Neural cell (in vitro differentiated cells): ENCODE measurements around the gene ALS2. TPM values are rescaled to one million over a fixed set of nuclear protein-coding genes. Genes with fewer than 3 reads are reported as not detected.

ENCODE experiments used
- H2AFZ ChIP-seq: fragments of 200-600, 300-800 bp; sonication (generic), shearing (Covaris generic); 2 replicates; pipeline ENCODE4 v1.6.0; 2014; ENCODE audit warnings: low read depth, mild to moderate bottlenecking, antibody characterized with exemption, low read length, moderate library complexity
- H3F3A ChIP-seq: fragments of 200-600 bp; shearing (Covaris generic); 2 replicates; pipeline ENCODE4 v1.6.1; 2016; ENCODE audit warnings: mild to moderate bottlenecking, moderate library complexity, mixed read lengths, antibody characterized with exemption, low read length; ENCODE audit not compliant: insufficient read depth, poor library complexity, severe bottlenecking
- H3K27ac ChIP-seq: fragments of 200-600, 300-800 bp; sonication (generic), shearing (Covaris generic); 2 replicates; pipeline ENCODE4 v1.5.1; 2014; ENCODE audit warnings: mild to moderate bottlenecking, low read length, moderate library complexity
- H3K27me3 ChIP-seq: fragments of 300-800, 200-600 bp; sonication (generic), shearing (Covaris generic); 2 replicates; pipeline ENCODE4 v1.6.0; 2014; ENCODE audit warnings: mild to moderate bottlenecking, low read depth, low read length, moderate library complexity; ENCODE audit not compliant: insufficient read depth
- H3K36me3 ChIP-seq: fragments of 300-800, 200-600 bp; sonication (generic), shearing (Covaris generic); 2 replicates; pipeline ENCODE4 v1.5.1; 2014; ENCODE audit warnings: mild to moderate bottlenecking, antibody characterized with exemption, low read length, moderate library complexity; ENCODE audit not compliant: insufficient read depth
- H3K4me2 ChIP-seq: fragments of 300-800, 200-600 bp; sonication (generic), shearing (Covaris generic); 2 replicates; pipeline ENCODE4 v1.6.0; 2014; ENCODE audit warnings: mild to moderate bottlenecking, low read length
- H3K4me3 ChIP-seq: fragments of 300-800, 200-600 bp; sonication (generic), shearing (Covaris generic); 2 replicates; pipeline ENCODE4 v1.5.1; 2014; ENCODE audit warnings: mild to moderate bottlenecking, low read length, moderate library complexity
- H3K79me2 ChIP-seq: fragments of 200-600 bp; shearing (Covaris generic); replicated peaks from 2 replicates; pipeline ENCODE4 v1.6.0; 2014; ENCODE audit warnings: mild to moderate bottlenecking, low read length, moderate library complexity; ENCODE audit not compliant: insufficient read depth
- H3K9ac ChIP-seq: fragments of 300-800, 200-600 bp; sonication (generic), shearing (Covaris generic); 2 replicates; pipeline ENCODE4 v1.6.1; 2016; ENCODE audit warnings: mild to moderate bottlenecking, low read length, mixed read lengths
- H3K9me2 ChIP-seq: fragments of 200-600 bp; shearing (Covaris generic); 2 replicates; pipeline ENCODE4 v1.6.1; 2016; ENCODE audit warnings: mild to moderate bottlenecking, low read length, mixed read lengths; ENCODE audit not compliant: insufficient read depth
- H3K9me3 ChIP-seq: fragments of 200-600, 300-800 bp; sonication (generic), shearing (Covaris generic); 2 replicates; pipeline ENCODE4 v1.6.1; 2016; ENCODE audit warnings: mild to moderate bottlenecking, mixed run types, low read length, moderate library complexity, mixed read lengths
- H4K20me1 ChIP-seq: fragments of 200-600 bp; shearing (Covaris generic); 2 replicates; pipeline ENCODE4 v1.6.1; 2016; ENCODE audit warnings: mild to moderate bottlenecking, mixed run types; ENCODE audit not compliant: insufficient read depth
- CTCF ChIP-seq: fragments of 450-650 bp; IDR thresholded peaks from 2 replicates; pipeline ENCODE4 v1.5.1; 2014; ENCODE audit warnings: antibody characterized with exemption, mild to moderate bottlenecking, moderate library complexity; ENCODE audit not compliant: poor library complexity, severe bottlenecking
- EP300 ChIP-seq: fragments of 450-650 bp; conservative IDR thresholded peaks from 2 replicates; pipeline ENCODE4 v1.6.1; 2014; ENCODE audit warnings: antibody characterized with exemption, mild to moderate bottlenecking, moderate library complexity; ENCODE audit not compliant: poor library complexity, severe bottlenecking
- EZH2 ChIP-seq: fragments of 200-600, 300-800 bp; shearing (Covaris generic), sonication (generic); IDR thresholded peaks from 2 replicates; pipeline ENCODE4 v1.6.1; 2014; ENCODE audit warnings: antibody characterized with exemption, low read length, borderline replicate concordance, mild to moderate bottlenecking; ENCODE audit not compliant: insufficient read depth, poor library complexity, severe bottlenecking
- MXI1 ChIP-seq: fragments of 450-650 bp; conservative IDR thresholded peaks from 2 replicates; pipeline ENCODE4 v1.6.1; 2014; ENCODE audit warnings: antibody characterized with exemption, mild to moderate bottlenecking; ENCODE audit not compliant: poor library complexity, severe bottlenecking
- POLR2AphosphoS5 ChIP-seq: IDR thresholded peaks from 2 replicates; pipeline ENCODE4 v1.6.1; 2012
- RAD21 ChIP-seq: fragments of 450-650 bp; conservative IDR thresholded peaks from 2 replicates; pipeline ENCODE4 v1.6.1; 2014; ENCODE audit warnings: antibody characterized with exemption, mild to moderate bottlenecking, moderate library complexity
- REST ChIP-seq: IDR thresholded peaks from 2 replicates; pipeline ENCODE4 v1.6.1; 2012; ENCODE audit warnings: borderline replicate concordance
- SMC3 ChIP-seq: fragments of 450-650 bp; conservative IDR thresholded peaks from 2 replicates; pipeline ENCODE4 v1.6.1; 2014; ENCODE audit warnings: antibody characterized with exemption, mild to moderate bottlenecking, moderate library complexity; ENCODE audit not compliant: poor library complexity
- TAF1 ChIP-seq: IDR thresholded peaks from 2 replicates; pipeline ENCODE4 v1.6.1; 2012; ENCODE audit warnings: low read depth
- polyA plus RNA-seq: library from polyadenylated mRNA; depleted of rRNA; stranded (reverse); fragments of >200 nt; gene quantifications from 2 replicates; pipeline ENCODE4 v1.2.3, GENCODE V29; 2014

ALS2 gene
- polyA plus RNA-seq, 1 donor from 2014 or later, result 26.3 TPM

- no peaks in the 10 kb centered on the region for H4K20me1 ChIP-seq
- no peak overlapping the region for H3K4me3 ChIP-seq
- H3K79me2 ChIP-seq, result no peaks in the 10 kb centered on the region
- H3K4me2 ChIP-seq, result no peak overlapping the region
- H2AFZ ChIP-seq, result no peak overlapping the region
- no peaks in the 10 kb centered on the region for H3K9me2 ChIP-seq
- H3K9me3 ChIP-seq, result no peaks in the 10 kb centered on the region
- H3K27ac ChIP-seq, result no peak overlapping the region
- no peak overlapping the region for H3K9ac ChIP-seq
- H3F3A ChIP-seq, result no peaks in the 10 kb centered on the region
- no peaks in the 10 kb centered on the region for H3K27me3 ChIP-seq
- no peak for TF ChIP-seq MXI1
- TF ChIP-seq CTCF, result no peak
- TF ChIP-seq POLR2AphosphoS5, result no peak
- TF ChIP-seq REST, result no peak
- no peak for TF ChIP-seq RAD21
- no peak for TF ChIP-seq EP300
- TF ChIP-seq SMC3, result no peak
- TF ChIP-seq EZH2, result no peak
- TF ChIP-seq TAF1, result no peak
- no peaks in the 10 kb centered on the region for H3K36me3 ChIP-seq
These were observed 120.3 kb downstream of the ALS2 start for GRCh38 chr2:201660293-201660895.

- Histone ChIP-seq H3K9me2 (no peaks in the 10 kb centered on the region), H3K9ac (no peak overlapping the region), H2AFZ (no peak overlapping the region), H3K9me3 (no peaks in the 10 kb centered on the region), H3K27ac (no peak overlapping the region), H4K20me1 (no peaks in the 10 kb centered on the region), H3K79me2 (no peaks in the 10 kb centered on the region), H3K27me3 (no peaks in the 10 kb centered on the region), H3K4me3 (no peak overlapping the region), H3F3A (no peaks in the 10 kb centered on the region), H3K4me2 (no peak overlapping the region), H3K36me3 (no peaks in the 10 kb centered on the region)
- no peak for TF ChIP-seq EZH2
- TF ChIP-seq EP300, result no peak
- TF ChIP-seq POLR2AphosphoS5, result no peak
- no peak for TF ChIP-seq MXI1
- no peak for TF ChIP-seq CTCF
- no peak for TF ChIP-seq SMC3
- TF ChIP-seq TAF1, result no peak
- TF ChIP-seq REST, result no peak
- no peak for TF ChIP-seq RAD21
These were observed 124.0 kb downstream of the ALS2 start for GRCh38 chr2:201656740-201657139.
